SK-N-SH (cell line): ENCODE data around the gene OR1E2.

Experiments
- CTCF ChIP-seq: fragments of 200-600 bp; sonication (generic); IDR thresholded peaks from 2 replicates; pipeline ENCODE4 v1.6.1; 2017; ENCODE audit warnings: antibody characterized with exemption, mild to moderate bottlenecking, moderate library complexity
- FOXJ3 ChIP-seq: sonication (generic); formaldehyde crosslinking; IDR thresholded peaks from 2 replicates; pipeline ENCODE4 v1.5.1; 2020; ENCODE audit warnings: mild to moderate bottlenecking, missing genetic modification reagents
- MEF2A ChIP-seq: IDR thresholded peaks from 2 replicates; pipeline ENCODE4 v1.4.0; 2012; ENCODE audit warnings: low read depth, borderline replicate concordance
- NRF1 ChIP-seq: IDR thresholded peaks from 2 replicates; pipeline ENCODE4 v1.6.1; 2012; ENCODE audit warnings: low read depth, mild to moderate bottlenecking, low read length
- RFX5 ChIP-seq: IDR thresholded peaks from 2 replicates; pipeline ENCODE4 v1.6.1; 2012; ENCODE audit warnings: mild to moderate bottlenecking, improper control_type of control experiment, low read length
- TAF1 ChIP-seq: IDR thresholded peaks from 2 replicates; pipeline ENCODE4 v1.6.1; 2012; ENCODE audit warnings: low read depth, mild to moderate bottlenecking, low read length, moderate library complexity, borderline replicate concordance
- YY1 ChIP-seq: IDR thresholded peaks from 2 replicates; pipeline ENCODE4 v1.4.0; 2012; ENCODE audit warnings: low read depth, mild to moderate bottlenecking

GRCh38 chr17:3401786-3402185 is 31.9 kb downstream of the OR1E2 start:
- no peak for TF ChIP-seq CTCF
- TF ChIP-seq FOXJ3: no peak
- no peak for TF ChIP-seq YY1
- no peak for TF ChIP-seq NRF1
- TF ChIP-seq MEF2A: no peak
- TF ChIP-seq RFX5: no peak
- no peak for TF ChIP-seq TAF1
